Measurements from ENCODE around the gene CYP46A1. TPM values are rescaled to one million over a fixed set of nuclear protein-coding genes. Genes with fewer than 3 reads are reported as not detected.

The CYP46A1 gene
- total RNA-seq, 4 donors from 2014 or later, result 0.04 to 1.1 TPM; not detected in 2

DNA sequence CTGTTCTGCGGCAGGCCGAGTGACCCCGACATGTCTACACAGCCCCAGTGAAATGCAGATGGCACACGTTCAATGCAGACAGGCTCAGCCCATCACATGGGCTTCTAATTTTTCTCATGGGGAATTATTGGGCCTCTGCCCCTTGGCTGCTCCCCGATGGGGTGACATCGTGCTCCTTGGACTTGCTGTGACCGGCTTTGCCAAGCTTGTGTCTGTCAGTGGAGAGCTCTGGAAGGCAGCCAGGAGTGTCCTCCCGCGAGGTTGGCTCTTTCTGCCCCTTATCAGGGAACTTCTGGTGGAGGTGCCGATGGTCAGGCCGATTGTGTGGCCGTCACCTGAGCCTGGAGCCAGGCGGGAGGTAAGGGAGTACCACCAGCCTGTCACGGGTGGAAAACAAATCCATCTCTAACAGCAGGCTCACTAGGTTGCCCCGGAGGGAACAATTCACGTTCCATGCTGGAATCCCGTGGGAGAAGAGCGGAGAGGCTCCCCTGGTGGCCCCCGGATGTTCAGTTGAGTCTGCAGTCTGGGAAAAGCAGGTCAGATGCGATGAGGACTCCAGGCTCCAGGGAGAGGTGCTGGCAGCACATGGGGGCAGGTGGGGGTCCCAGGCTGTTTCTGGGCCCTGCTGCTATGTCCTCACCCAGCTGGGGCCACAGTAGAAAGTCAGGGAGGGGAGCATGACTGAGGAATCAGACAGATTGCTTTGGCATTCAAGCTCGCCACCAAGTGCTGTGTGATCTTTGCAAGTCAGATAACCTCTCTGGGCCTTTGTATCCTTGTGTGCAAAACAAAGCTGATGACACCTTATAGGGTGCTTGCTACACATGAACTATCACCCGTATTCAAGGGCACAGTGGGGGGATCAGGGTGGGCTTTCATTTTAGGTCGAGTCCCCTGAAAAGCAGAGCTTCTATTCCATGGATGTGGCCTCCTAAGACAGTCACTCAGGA, 65.9 kb downstream of the CYP46A1 start:
- TF ChIP-seq, protein P1, sequence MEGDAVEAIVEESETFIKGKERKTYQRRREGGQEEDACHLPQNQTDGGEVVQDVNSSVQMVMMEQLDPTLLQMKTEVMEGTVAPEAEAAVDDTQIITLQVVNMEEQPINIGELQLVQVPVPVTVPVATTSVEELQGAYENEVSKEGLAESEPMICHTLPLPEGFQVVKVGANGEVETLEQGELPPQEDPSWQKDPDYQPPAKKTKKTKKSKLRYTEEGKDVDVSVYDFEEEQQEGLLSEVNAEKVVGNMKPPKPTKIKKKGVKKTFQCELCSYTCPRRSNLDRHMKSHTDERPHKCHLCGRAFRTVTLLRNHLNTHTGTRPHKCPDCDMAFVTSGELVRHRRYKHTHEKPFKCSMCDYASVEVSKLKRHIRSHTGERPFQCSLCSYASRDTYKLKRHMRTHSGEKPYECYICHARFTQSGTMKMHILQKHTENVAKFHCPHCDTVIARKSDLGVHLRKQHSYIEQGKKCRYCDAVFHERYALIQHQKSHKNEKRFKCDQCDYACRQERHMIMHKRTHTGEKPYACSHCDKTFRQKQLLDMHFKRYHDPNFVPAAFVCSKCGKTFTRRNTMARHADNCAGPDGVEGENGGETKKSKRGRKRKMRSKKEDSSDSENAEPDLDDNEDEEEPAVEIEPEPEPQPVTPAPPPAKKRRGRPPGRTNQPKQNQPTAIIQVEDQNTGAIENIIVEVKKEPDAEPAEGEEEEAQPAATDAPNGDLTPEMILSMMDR (IDR thresholded peaks at IDR 0.05), result no peak
- H3K4me3 ChIP-seq, result no peak overlapping the region

DNA sequence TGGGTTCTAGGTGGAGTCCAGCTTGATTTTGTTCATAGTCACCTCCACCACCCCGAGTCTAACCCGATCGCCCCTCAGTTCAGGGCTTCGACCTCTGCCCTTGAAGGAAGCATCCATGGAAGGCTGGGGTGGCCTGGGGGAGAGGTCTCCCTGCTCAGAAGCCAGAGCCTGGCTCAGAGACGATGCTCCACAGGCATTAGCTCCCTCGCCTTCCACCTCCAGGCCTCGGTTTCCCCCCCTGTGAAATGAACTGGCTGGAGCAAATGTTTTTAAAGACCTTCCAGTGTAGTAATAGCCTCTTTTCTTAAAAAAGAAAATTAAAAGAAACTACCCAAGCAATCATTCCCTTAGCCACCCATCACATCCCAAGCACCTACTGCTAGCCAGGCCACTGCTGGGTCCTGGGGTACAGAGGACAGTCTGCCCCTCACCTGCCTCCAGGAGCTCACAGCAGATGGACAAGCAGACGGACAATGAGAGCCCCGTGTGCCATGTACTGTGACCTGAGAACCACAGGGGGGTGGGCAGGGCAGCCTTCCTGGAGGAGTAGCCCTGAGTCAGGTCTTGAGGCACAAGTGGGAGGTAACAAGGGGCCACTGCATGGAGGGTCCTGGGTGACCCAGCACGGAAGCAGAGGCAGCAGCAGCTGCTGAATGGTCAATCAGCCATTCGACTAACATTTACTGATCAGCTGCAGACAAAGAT, 66.8 kb downstream of the CYP46A1 start:
- DNase-seq, result no peak
- TF ChIP-seq, protein P1 (IDR thresholded peaks at IDR 0.05), result no peak
- no peak for TF ChIP-seq POLR2A (IDR thresholded peaks at IDR 0.05)
- intact Hi-C loops (cut with DNase I), result no loop called here
- Histone ChIP-seq H3K4me1 (peaks cover 34 to 90% (median 55%) of the 10 kb centered on the region in 3 donors), H3K27ac (peak overlapping the region in 2 of 4 donors; percentile 75 to 88), H3K27me3 (peaks cover 0 to 59% (median 0%) of the 10 kb centered on the region in 4 donors), H3K9me3 (no peaks in the 10 kb centered on the region), H3K4me3 (no peak overlapping the region), H3K36me3 (no peaks in the 10 kb centered on the region)
- 77 to 81% methylated on average over 6 to 8 of the region's 11 CpGs for WGBS, 2 donors

More for the DNA sequence above, 65.9 kb downstream of the CYP46A1 start:
- no peaks in the 10 kb centered on the region for H3K9me3 ChIP-seq
- intact Hi-C loops (cut with DNase I), result no loop called here
- H3K36me3 ChIP-seq, result no peaks in the 10 kb centered on the region
- peaks cover 0 to 64% (median 0%) of the 10 kb centered on the region in 4 donors for H3K27me3 ChIP-seq
- peak overlapping the region in 3 of 4 donors; percentile 36 to 88 (median 75) for H3K27ac ChIP-seq
- 40 to 62% methylated on average over 5 to 19 of the region's 23 CpGs for WGBS, 2 donors
- DNase-seq, result no peak
- peaks cover 34 to 90% (median 50%) of the 10 kb centered on the region in 3 donors for H3K4me1 ChIP-seq

DNA sequence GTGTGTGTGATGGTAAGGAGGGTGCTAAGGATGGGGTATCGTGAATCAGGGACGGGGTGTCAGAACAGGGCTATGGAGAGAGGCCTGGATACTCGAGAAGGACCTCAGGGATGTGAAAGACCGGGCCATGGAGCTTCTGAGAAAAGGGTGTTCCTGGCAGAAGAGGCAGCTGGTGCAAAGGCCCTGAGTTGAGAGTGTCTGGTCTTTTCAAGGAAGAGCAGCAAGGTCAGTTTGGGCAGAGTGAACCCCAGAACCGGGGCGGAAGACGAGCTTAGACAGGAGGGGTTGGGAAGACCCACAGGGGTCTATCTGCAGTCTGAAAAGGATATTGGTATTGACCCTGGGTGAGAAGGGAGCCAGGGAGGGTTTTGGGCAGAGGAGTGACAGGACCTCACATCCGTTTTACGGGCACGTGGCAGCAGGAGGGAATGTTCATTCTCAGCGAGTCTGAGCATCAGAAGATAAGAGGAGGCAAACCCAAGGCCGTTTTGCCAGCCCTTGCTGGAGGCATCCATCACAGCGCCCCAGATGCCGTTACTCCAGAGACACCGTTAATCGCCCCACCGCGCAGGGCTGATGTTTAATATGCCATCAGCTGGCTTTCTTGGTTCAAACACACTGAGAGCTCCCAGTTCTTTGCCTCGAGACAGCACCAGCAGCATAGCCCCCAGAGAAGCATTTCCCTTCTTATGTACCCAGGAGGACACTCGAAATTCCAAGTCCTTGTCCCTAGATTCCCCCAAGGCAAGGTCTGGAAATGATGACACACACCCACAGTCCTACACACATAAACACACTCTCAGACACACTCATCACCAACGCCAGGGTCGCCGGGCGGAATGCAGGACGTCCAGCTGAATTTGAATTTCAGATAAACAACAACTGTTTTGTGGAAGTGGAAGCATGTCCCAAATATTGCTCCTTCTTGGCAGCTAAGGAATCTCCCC, 67.7 kb downstream of the CYP46A1 start:
- intact Hi-C loops (cut with DNase I), result no loop called here
- Histone ChIP-seq H3K27me3 (peaks cover 0 to 54% (median 0%) of the 10 kb centered on the region in 4 donors), H3K36me3 (no peaks in the 10 kb centered on the region), H3K9me3 (no peaks in the 10 kb centered on the region), H3K4me1 (peaks cover 34 to 90% (median 53%) of the 10 kb centered on the region in 3 donors), H3K4me3 (no peak overlapping the region), H3K27ac (peak overlapping the region; percentile 53 to 88 (median 73))
- no peak for DNase-seq
- TF ChIP-seq, protein P1 (IDR thresholded peaks at IDR 0.05), result no peak
- TF ChIP-seq POLR2A (IDR thresholded peaks at IDR 0.05), result no peak
- WGBS, 2 donors, result 41 to 58% methylated on average over 24 of the region's 25 CpGs

DNA sequence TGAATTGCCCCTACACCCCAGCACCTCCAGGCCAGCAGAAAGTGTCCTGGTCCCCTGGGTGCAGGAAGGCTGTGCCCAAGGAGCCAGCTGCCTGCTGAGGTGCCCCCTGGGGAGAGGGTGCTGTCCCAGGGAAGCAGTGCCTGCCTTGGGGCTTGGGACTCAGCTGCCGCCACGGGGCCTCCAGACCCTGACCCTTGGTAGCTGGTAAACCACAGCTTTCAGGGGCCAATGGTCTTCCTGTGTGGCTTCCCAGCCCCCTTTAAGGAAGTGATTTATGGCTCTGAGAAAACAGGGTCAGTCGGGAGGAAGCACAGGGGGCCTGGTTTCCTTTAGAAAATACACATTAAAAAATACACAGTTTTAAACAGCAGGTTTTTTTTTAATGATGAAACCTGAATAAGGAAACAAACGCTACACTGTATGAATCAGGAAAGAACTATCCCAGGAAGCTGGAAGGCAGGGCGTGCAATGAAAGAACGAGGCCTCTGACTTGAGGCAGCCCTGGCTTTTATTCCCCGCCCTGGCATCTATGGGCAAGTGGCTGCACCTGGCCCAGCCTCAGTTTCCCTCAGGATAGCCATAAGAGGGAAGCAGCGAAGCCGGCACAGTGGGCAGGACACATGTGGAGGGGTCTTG, 68.5 kb downstream of the CYP46A1 start:
- DNase-seq, result no peak
- Histone ChIP-seq H3K9me3 (no peaks in the 10 kb centered on the region), H3K4me3 (no peak overlapping the region), H3K4me1 (peaks cover 36 to 90% (median 58%) of the 10 kb centered on the region in 3 donors), H3K36me3 (no peaks in the 10 kb centered on the region), H3K27me3 (peaks cover 0 to 54% (median 0%) of the 10 kb centered on the region in 4 donors), H3K27ac (peak overlapping the region; percentile 53 to 88 (median 73))
- 6 to 33% methylated on average over 5 to 7 of the region's 9 CpGs for WGBS, 2 donors
- no peak for TF ChIP-seq POLR2A (IDR thresholded peaks at IDR 0.05)
- TF ChIP-seq, protein P1 (IDR thresholded peaks at IDR 0.05), result no peak
- intact Hi-C loops (cut with DNase I), result no loop called here
